Brain pericyte (primary cell): ENCODE results near the gene HES6.

ENCODE experiments used
- DNase-seq: peaks from one replicate; pipeline ENCODE4 v3.0.0-alpha.2; 2012; ENCODE audit warnings: low read depth, low spot score

Gene HES6

GRCh38 chr2:238202326-238203093 is 37.3 kb downstream of the HES6 start:
- no peak for DNase-seq

GRCh38 chr2:238190445-238190844 is 49.4 kb downstream of the HES6 start:
- no peak for DNase-seq
